ENCODE data around the gene TRIM41. TPM values are rescaled to one million over a fixed set of nuclear protein-coding genes. Genes with fewer than 3 reads are reported as not detected.
A peak's percentile ranks its signal among the peaks of the same experiment; 100 is the strongest.

Gene TRIM41
- total and polyA plus RNA-seq, 2 of the 13 experiments (the other 11 are each of a cell fraction or from before 2014, with no cell fraction given), result 10.2 to 16.7 TPM

DNA sequence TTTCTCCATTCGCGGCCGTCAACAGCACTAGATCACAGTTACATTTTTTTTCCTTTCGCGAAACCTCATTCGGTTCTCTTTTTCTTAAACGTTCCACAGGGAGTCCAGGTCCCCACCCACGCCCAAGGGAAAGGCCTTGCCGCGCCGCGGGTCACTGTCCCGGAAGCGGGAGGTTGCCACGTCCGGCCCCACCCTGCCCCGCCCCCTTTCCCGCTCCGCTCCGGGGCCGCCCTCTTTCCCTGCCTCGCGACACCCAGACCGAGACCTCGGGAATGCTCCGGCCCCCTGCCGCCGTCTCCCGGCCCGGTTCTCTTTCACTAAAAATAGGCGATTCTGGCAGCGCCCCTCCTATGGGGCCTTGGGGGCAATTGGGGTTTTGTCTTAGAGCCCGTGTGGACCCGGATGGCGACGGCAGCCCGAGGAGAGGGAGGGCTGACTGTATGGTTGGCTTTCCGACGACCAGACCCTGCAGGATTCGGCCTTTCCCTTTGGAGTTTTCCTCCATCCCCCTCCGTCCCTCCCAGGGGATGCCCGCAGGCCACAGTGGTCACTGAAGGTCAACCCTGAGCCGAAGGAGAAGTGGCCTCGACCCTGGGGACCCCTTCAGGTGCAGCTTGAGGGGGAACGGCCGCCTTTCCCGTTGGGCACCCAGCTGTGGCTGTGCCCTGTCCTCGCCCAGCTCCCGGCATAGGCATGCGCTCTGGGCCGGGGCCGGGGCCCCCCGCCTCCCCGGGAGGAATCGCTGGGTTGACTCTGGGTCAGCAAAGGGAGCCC lies 23.4 kb downstream of the TRIM41 start (continued):
- TF ChIP-seq, protein P1, sequence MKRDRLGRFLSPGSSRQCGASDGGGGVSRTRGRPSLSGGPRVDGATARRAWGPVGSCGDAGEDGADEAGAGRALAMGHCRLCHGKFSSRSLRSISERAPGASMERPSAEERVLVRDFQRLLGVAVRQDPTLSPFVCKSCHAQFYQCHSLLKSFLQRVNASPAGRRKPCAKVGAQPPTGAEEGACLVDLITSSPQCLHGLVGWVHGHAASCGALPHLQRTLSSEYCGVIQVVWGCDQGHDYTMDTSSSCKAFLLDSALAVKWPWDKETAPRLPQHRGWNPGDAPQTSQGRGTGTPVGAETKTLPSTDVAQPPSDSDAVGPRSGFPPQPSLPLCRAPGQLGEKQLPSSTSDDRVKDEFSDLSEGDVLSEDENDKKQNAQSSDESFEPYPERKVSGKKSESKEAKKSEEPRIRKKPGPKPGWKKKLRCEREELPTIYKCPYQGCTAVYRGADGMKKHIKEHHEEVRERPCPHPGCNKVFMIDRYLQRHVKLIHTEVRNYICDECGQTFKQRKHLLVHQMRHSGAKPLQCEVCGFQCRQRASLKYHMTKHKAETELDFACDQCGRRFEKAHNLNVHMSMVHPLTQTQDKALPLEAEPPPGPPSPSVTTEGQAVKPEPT (CRISPR knock-in tag; IDR thresholded peaks at IDR 0.05; ENCODE audit: low read depth), result no peak; the same call in 1 of the 2 replicates
- peak; percentile 62 for TF ChIP-seq JARID2 (CRISPR knock-in tag; IDR thresholded peaks at IDR 0.05; ENCODE audit: insufficient replicate concordance)
- TF ChIP-seq ZFY (CRISPR knock-in tag; IDR thresholded peaks at IDR 0.05), result peak; percentile 84
- no peak for TF ChIP-seq CBX5 (CRISPR knock-in tag; IDR thresholded peaks at IDR 0.05; ENCODE audit: borderline replicate concordance)
- TF ChIP-seq ZBTB42 (CRISPR knock-in tag; IDR thresholded peaks at IDR 0.05), result no peak
- TF ChIP-seq, protein P2, sequence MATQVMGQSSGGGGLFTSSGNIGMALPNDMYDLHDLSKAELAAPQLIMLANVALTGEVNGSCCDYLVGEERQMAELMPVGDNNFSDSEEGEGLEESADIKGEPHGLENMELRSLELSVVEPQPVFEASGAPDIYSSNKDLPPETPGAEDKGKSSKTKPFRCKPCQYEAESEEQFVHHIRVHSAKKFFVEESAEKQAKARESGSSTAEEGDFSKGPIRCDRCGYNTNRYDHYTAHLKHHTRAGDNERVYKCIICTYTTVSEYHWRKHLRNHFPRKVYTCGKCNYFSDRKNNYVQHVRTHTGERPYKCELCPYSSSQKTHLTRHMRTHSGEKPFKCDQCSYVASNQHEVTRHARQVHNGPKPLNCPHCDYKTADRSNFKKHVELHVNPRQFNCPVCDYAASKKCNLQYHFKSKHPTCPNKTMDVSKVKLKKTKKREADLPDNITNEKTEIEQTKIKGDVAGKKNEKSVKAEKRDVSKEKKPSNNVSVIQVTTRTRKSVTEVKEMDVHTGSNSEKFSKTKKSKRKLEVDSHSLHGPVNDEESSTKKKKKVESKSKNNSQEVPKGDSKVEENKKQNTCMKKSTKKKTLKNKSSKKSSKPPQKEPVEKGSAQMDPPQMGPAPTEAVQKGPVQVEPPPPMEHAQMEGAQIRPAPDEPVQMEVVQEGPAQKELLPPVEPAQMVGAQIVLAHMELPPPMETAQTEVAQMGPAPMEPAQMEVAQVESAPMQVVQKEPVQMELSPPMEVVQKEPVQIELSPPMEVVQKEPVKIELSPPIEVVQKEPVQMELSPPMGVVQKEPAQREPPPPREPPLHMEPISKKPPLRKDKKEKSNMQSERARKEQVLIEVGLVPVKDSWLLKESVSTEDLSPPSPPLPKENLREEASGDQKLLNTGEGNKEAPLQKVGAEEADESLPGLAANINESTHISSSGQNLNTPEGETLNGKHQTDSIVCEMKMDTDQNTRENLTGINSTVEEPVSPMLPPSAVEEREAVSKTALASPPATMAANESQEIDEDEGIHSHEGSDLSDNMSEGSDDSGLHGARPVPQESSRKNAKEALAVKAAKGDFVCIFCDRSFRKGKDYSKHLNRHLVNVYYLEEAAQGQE (IDR thresholded peaks at IDR 0.05; ENCODE audit: borderline replicate concordance in 1 of 2, low read depth in 1 of 2, low read length in 2 of 2), result no peak; a peak in 1 of 4 replicates
- TF ChIP-seq, protein P3, sequence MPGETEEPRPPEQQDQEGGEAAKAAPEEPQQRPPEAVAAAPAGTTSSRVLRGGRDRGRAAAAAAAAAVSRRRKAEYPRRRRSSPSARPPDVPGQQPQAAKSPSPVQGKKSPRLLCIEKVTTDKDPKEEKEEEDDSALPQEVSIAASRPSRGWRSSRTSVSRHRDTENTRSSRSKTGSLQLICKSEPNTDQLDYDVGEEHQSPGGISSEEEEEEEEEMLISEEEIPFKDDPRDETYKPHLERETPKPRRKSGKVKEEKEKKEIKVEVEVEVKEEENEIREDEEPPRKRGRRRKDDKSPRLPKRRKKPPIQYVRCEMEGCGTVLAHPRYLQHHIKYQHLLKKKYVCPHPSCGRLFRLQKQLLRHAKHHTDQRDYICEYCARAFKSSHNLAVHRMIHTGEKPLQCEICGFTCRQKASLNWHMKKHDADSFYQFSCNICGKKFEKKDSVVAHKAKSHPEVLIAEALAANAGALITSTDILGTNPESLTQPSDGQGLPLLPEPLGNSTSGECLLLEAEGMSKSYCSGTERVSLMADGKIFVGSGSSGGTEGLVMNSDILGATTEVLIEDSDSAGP (CRISPR knock-in tag; IDR thresholded peaks at IDR 0.05; ENCODE audit: borderline replicate concordance), result peak; percentile 82; the same call in 1 of the 2 replicates
- TF ChIP-seq HOXA9 (CRISPR knock-in tag; IDR thresholded peaks at IDR 0.05; ENCODE audit: borderline replicate concordance), result no peak
- no peak for TF ChIP-seq LCORL (IDR thresholded peaks at IDR 0.05)
- TF ChIP-seq LCORL (CRISPR knock-in tag; IDR thresholded peaks at IDR 0.05), result peak; percentile 37; the same call in 1 of the 2 replicates
- TF ChIP-seq ZNF441 (CRISPR knock-in tag; IDR thresholded peaks at IDR 0.05; ENCODE audit: borderline replicate concordance), result 0 out of 2 replicates have a peak, but pooled peaks have one; percentile 47
- TF ChIP-seq ZNF564 (CRISPR knock-in tag; IDR thresholded peaks at IDR 0.05), result no peak; the same call in 1 of the 2 replicates
- TF ChIP-seq, protein P4, sequence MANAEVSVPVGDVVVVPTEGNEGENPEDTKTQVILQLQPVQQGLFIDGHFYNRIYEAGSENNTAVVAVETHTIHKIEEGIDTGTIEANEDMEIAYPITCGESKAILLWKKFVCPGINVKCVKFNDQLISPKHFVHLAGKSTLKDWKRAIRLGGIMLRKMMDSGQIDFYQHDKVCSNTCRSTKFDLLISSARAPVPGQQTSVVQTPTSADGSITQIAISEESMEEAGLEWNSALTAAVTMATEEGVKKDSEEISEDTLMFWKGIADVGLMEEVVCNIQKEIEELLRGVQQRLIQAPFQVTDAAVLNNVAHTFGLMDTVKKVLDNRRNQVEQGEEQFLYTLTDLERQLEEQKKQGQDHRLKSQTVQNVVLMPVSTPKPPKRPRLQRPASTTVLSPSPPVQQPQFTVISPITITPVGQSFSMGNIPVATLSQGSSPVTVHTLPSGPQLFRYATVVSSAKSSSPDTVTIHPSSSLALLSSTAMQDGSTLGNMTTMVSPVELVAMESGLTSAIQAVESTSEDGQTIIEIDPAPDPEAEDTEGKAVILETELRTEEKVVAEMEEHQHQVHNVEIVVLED (CRISPR knock-in tag; IDR thresholded peaks at IDR 0.05; ENCODE audit: borderline replicate concordance), result peak; percentile 67
- no peak for TF ChIP-seq ZNF780A (CRISPR knock-in tag; IDR thresholded peaks at IDR 0.05)
- no peak for TF ChIP-seq ZNF292 (CRISPR knock-in tag; IDR thresholded peaks at IDR 0.05; ENCODE audit: borderline replicate concordance, low read depth)
- TF ChIP-seq ZNF562 (CRISPR knock-in tag; IDR thresholded peaks at IDR 0.05; ENCODE audit: borderline replicate concordance), result no peak
- TF ChIP-seq ZNF468 (CRISPR knock-in tag; IDR thresholded peaks at IDR 0.05), result no peak
- TF ChIP-seq ZSCAN25 (CRISPR knock-in tag; IDR thresholded peaks at IDR 0.05), result no peak
- TF ChIP-seq KLF9 (CRISPR knock-in tag; IDR thresholded peaks at IDR 0.05; ENCODE audit: low read depth), result no peak
- TF ChIP-seq ZNF678 (CRISPR knock-in tag; IDR thresholded peaks at IDR 0.05), result 0 out of 2 replicates have a peak, but pooled peaks have one; percentile 44
